Renal cortical epithelial cell (primary cell): ENCODE data around the gene KXD1. TPM values are rescaled to one million over a fixed set of nuclear protein-coding genes. Genes with fewer than 3 reads are reported as not detected.

Experiments
- DNase-seq: peaks from one replicate; pipeline ENCODE4 v3.0.0-alpha.2; 2011; ENCODE audit warnings: low read depth
- total RNA-seq: library from RNA; depleted of rRNA; stranded (reverse); fragments of >200 nt; gene quantifications from 2 replicates; pipeline ENCODE4 v1.2.3, GENCODE V29; 2014

The KXD1 gene
- total RNA-seq, 1 donor from 2014 or later = 47.6 TPM

DNA sequence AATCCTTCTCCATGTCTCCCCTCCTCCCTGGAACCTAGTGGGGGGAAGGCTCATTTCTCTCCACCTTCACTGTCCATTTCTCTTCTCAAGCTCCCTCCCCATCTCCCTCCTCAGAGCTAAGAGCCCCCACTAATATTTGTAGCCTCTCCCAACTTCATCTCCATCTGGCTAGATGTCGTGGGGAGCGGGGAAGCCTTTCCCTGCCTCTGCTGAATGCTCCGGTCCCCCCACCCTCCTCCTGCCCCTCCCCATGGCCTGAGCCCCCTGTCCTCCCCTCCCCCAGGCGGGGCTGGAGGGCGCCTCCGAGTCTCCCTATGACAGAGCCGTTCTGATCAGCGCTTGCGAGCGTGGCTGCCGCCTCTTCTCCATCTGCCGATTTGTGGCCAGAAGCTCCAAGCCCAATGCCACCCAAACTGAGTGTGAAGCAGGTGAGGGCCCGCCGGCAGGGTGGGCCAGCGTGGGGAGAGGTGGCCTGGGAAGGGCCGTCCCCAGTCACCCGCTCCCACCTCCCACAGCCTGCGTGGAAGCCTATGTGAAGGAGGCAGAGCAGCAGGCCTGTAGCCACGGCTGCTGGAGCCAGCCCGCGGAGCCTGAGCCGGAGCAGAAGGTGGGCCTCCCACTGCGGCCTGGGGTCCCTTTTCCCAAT is 56.0 kb downstream of the KXD1 start:
- DNase-seq = no peak

DNA sequence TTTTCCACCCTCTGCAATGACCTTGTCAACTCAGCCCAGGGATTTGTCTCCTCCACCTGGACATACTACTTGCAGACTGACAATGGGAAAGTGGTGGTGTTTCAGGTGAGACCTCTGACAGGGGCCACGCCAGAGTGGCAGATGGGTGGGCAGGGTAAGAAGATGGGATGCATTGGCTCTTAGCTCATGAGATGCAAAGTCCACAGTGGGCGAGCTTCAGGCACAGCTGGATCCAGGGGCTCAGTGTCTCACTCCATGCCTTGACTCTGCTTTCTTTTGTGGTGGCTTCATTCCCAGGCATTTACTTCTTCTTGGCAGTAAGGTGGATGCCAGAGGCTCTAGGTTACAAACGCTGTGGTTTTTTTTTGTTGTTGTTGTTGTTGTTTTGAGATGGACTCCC is 58.4 kb downstream of the KXD1 start:
- DNase-seq = no peak

DNA sequence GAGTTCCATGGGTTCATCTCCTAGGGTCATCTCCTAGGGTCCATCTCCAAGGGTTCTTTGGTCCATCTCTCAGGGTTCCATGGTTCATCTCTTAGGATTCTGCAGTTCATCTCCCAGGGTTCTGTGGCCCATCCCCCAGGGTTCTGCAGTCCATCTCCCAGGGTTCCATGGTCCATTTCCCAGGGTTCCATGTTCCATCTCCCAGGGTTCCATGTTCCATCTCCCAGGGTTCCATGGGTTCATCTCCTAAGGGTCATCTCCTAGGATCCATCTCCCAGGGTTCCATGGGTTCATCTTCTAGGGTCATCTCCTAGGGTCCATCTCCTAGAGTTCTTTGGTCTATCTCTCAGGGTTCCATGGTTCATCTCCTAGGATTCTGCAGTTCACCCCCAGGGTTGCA is 59.9 kb downstream of the KXD1 start:
- no peak for DNase-seq

DNA sequence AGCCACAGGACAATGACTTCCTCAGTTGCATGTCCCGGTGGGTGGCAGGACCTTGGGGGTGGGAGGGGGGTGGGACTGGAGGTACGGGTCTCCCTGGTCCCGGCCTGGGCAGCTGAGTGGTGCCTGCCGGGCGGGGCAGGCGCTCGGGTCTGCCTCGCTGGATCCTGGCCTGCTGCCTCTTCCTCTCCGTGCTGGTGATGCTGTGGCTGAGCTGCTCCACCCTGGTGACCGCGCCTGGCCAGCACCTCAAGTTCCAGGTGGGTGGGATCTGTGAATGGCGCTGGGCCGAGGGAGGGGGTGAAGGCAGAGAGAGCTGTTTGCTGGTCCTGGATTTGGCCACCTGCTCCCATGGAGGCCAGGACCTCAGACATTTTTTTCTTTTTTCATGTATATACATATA is 60.6 kb downstream of the KXD1 start:
- DNase-seq = no peak

Other genes starting within 250 kb of the KXD1 start
- gene LSM4, start 234.8 kb upstream of the KXD1 start, total RNA-seq = 115 and 223 TPM in 2 replicates
- gene PGPEP1, start 217.3 kb upstream of the KXD1 start, total RNA-seq = 24.0 and 33.2 TPM in 2 replicates
- 108 and 190 TPM in 2 replicates for gene GDF15, start 171.7 kb upstream of the KXD1 start, total RNA-seq
- not detected in 2 replicates for gene LRRC25, start 160.2 kb upstream of the KXD1 start, total RNA-seq
- 40.5 and 49.3 TPM in 2 replicates for gene SSBP4, start 138.5 kb upstream of the KXD1 start, total RNA-seq
- gene ISYNA1, start 119.7 kb upstream of the KXD1 start, total RNA-seq = 37.5 and 69.9 TPM in 2 replicates
- gene ELL, start 35.8 kb upstream of the KXD1 start, total RNA-seq = 7.5 and 13.3 TPM in 2 replicates
- 215 and 278 TPM in 2 replicates for gene FKBP8, start 14.3 kb upstream of the KXD1 start, total RNA-seq
- gene UBA52, start 14.0 kb downstream of the KXD1 start, total RNA-seq = 485 and 589 TPM in 2 replicates
- gene REX1BD, start 30.9 kb downstream of the KXD1 start, total RNA-seq = 30.2 and 62.2 TPM in 2 replicates
- 0.30 TPM in 1 of 2 replicates, not detected in the other for gene CRLF1, start 48.9 kb downstream of the KXD1 start, total RNA-seq
- 0.40 TPM in 1 of 2 replicates, not detected in the other for gene TMEM59L, start 55.0 kb downstream of the KXD1 start, total RNA-seq
- gene KLHL26, start 79.2 kb downstream of the KXD1 start, total RNA-seq = 2.3 and 13.9 TPM in 2 replicates
- gene CRTC1, start 125.8 kb downstream of the KXD1 start, total RNA-seq = 0.17 and 3.2 TPM in 2 replicates
- 0.15 TPM in 1 of 2 replicates, not detected in the other for gene COMP, start 233.4 kb downstream of the KXD1 start, total RNA-seq